Muscle layer of colon (tissue), 2 donors: Measurements from ENCODE around the gene NLRX1.
"Not testable (repeated sequence)": the region's sequence is repeated elsewhere in the genome, so short reads cannot be mapped to it uniquely, and the experiment has no call there.

ENCODE experiments used
- H3K27ac ChIP-seq: one replicate; pipeline ENCODE4 v1.7.0; 2013; ENCODE audit warnings: low read depth, mild to moderate bottlenecking, low read length, moderate library complexity
- H3K27me3 ChIP-seq, 2 donors: one replicate each; pipeline ENCODE4 v1.7.0; 2013; ENCODE audit warnings: low read length in 2 of 2, mild to moderate bottlenecking in 2 of 2; ENCODE audit not compliant: insufficient read depth in 2 of 2, control insufficient read depth in 1 of 2
- H3K36me3 ChIP-seq: one replicate; pipeline ENCODE4 v1.7.0; 2013; ENCODE audit warnings: mild to moderate bottlenecking, low read length; ENCODE audit not compliant: insufficient read depth
- H3K4me1 ChIP-seq: one replicate; pipeline ENCODE4 v1.7.0; 2013; ENCODE audit warnings: mild to moderate bottlenecking, low read length; ENCODE audit not compliant: insufficient read depth
- H3K4me3 ChIP-seq, 2 donors: one replicate each; pipeline ENCODE4 v1.7.0; 2013; ENCODE audit warnings: low read length in 2 of 2, low read depth in 1 of 2, mild to moderate bottlenecking in 1 of 2, moderate library complexity in 1 of 2
- H3K9ac ChIP-seq: one replicate; pipeline ENCODE4 v1.7.0; 2013; ENCODE audit warnings: low read length
- H3K9me3 ChIP-seq: one replicate; pipeline ENCODE4 v1.7.0; 2013; ENCODE audit warnings: mild to moderate bottlenecking, low read length
- donor health status: abdominal sarcoma.
- donor health status: Adenocarcinoma of cecum.

The NLRX1 gene

DNA sequence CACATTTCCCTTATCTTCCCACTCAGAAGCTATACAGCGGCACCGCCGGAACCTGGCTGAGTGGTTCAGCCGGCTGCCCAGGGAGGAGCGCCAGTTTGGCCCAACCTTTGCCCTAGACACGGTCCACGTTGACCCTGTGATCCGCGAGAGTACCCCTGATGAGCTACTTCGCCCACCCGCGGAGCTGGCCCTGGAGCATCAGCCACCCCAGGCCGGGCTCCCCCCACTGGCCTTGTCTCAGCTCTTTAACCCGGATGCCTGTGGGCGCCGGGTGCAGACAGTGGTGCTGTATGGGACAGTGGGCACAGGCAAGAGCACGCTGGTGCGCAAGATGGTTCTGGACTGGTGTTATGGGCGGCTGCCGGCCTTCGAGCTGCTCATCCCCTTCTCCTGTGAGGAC lies 4.9 kb downstream of the NLRX1 start:
- Histone ChIP-seq H3K4me1 (no peaks in the 10 kb centered on the region), H3K27me3 (no peaks in the 10 kb centered on the region), H3K9ac (no peak overlapping the region), H3K4me3 (no peak overlapping the region), H3K27ac (no peak overlapping the region), H3K36me3 (peaks cover 29% of the 10 kb centered on the region), H3K9me3 (no peaks in the 10 kb centered on the region)

GRCh38 chr11:119175493-119176077 lies 7.1 kb downstream of the NLRX1 start:
- no peaks in the 10 kb centered on the region for H3K27me3 ChIP-seq
- H3K9me3 ChIP-seq, result no peaks in the 10 kb centered on the region
- no peak overlapping the region for H3K9ac ChIP-seq
- H3K4me1 ChIP-seq, result no peaks in the 10 kb centered on the region
- H3K4me3 ChIP-seq, result no peak overlapping the region
- H3K27ac ChIP-seq, result no peak overlapping the region
- H3K36me3 ChIP-seq, result peaks cover 40% of the 10 kb centered on the region

DNA sequence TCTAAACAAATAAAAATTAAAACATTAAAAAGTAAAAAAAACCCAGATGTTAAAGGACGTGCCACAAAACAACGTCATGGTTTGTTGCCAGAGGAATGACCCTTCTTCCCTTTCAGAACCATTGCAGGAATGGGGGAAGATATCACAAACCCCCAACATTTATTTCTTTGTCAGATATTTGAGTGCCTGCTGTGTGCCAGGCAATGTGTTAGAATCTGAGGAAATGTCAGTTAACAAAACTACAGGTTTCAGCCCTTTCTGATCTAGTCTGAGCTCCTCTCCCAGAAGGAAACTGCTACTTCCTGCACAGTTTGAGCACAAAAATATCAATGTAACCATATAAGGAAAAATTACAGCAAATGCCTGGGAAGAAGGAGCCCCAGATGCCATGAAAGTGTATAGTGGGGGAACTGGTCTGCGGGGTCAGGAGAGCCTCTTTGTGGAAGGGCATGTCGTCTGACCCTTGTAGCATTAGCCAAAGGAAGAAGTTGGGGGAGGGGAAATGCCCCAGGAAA lies 9.7 kb downstream of the NLRX1 start:
- Histone ChIP-seq H3K36me3 (peaks cover 54% of the 10 kb centered on the region), H3K4me1 (no peaks in the 10 kb centered on the region), H3K9ac (no peak overlapping the region), H3K27ac (no peak overlapping the region), H3K4me3 (no peak overlapping the region), H3K27me3 (no peaks in the 10 kb centered on the region), H3K9me3 (no peaks in the 10 kb centered on the region)

GRCh38 chr11:119179342-119179741 lies 10.8 kb downstream of the NLRX1 start:
- Histone ChIP-seq H3K27me3 (no peaks in the 10 kb centered on the region), H3K9ac (no peak overlapping the region), H3K36me3 (peaks cover 49% of the 10 kb centered on the region), H3K4me1 (no peaks in the 10 kb centered on the region), H3K4me3 (no peak overlapping the region), H3K27ac (no peak overlapping the region), H3K9me3 (no peaks in the 10 kb centered on the region)

DNA sequence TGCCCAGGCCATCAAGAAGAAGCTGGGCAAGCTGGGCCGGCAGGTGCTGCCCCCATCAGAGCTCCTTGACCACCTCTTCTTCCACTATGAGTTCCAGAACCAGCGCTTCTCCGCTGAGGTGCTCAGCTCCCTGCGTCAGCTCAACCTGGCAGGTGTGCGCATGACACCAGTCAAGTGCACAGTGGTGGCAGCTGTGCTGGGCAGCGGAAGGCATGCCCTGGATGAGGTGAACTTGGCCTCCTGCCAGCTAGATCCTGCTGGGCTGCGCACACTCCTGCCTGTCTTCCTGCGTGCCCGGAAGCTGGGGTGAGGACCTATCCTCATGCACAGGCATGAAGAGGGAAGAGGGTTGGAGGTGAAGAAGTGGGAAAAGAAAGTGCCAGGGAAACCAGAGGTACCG lies 11.5 kb downstream of the NLRX1 start:
- Histone ChIP-seq H3K36me3 (peaks cover 42% of the 10 kb centered on the region), H3K4me3 (no peak overlapping the region), H3K27ac (no peak overlapping the region), H3K9ac (no peak overlapping the region), H3K9me3 (no peaks in the 10 kb centered on the region), H3K27me3 (no peaks in the 10 kb centered on the region), H3K4me1 (no peaks in the 10 kb centered on the region)

DNA sequence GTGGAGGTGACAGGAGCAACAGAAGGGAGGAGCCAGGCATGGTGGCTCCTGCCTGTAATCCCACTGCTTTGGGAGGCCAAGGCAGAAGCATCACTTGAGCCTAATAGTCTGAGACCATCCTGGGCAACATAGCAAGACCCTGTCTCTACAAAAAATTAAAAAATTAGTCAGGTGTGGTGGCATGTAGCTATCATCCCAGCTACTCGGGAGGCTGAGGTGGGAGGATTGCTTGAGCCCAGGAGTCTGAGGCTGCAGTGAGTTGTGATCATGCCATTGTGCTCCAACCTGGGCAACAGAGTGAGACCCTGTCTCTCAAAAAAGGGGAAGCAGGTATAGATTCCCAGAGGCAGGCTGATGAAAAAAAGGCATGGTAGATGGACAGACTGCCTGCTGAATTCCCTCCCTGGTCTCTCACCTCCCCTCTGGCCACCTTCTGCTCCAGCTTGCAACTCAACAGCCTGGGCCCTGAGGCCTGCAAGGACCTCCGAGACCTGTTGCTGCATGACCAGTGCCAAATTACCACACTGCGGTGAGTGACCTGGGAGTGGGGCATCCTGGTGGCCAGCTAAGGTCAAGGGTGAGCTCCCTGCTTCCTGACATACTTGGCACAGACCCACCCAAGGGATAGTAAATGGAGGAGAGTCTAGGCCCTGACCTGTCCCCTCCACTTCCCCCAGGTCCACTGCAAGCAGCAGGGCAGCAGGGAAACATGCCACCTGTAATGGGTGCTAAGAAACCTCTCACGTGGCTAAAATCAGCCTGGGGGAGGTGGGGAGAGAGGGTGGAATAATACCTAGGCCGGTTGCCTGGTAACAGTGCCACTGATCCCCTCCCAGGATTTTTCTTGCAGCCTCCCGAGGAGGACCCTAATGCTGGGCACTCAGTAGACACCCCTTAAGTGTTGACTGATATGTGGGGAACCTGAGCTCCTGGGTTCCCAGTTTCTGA lies 12.5 kb downstream of the NLRX1 start:
- no peak overlapping the region for H3K9ac ChIP-seq
- no peak overlapping the region for H3K4me3 ChIP-seq
- H3K4me1 ChIP-seq, result no peaks in the 10 kb centered on the region
- peaks cover 34% of the 10 kb centered on the region for H3K36me3 ChIP-seq
- H3K27ac ChIP-seq, result no peak overlapping the region
- no peaks in the 10 kb centered on the region for H3K9me3 ChIP-seq
- H3K27me3 ChIP-seq, result no peaks in the 10 kb centered on the region

DNA sequence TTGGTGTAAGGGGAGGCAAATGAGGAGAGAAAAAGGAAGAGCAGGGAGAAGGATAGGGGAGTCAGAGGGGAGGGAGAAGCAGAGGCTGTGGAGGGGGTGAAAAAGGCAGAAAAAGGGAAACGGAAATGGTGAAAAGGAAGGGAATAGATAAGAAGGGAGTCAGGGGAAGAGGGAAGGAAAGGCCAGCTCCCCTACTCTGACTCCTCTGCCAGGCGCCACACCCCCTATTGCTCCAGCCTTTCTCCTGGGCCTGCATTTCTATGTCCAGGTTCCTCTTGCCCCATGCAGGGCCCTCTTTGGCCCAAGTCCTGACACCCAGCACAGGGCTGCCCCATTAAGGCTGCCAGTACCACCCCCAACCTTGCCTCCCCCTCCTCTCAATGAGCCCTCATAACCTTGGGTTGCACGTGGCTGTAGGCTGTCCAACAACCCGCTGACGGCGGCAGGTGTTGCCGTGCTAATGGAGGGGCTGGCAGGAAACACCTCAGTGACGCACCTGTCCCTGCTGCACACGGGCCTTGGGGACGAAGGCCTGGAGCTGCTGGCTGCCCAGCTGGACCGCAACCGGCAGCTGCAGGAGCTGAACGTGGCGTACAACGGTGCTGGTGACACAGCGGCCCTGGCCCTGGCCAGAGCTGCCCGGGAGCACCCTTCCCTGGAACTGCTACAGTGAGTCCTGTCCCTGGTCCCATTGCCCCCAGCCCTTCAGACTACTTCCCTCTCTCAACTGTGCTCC lies 13.3 kb downstream of the NLRX1 start:
- Histone ChIP-seq H3K9me3 (no peaks in the 10 kb centered on the region), H3K9ac (no peak overlapping the region), H3K36me3 (peaks cover 34% of the 10 kb centered on the region), H3K4me3 (no peak overlapping the region), H3K4me1 (no peaks in the 10 kb centered on the region), H3K27me3 (no peaks in the 10 kb centered on the region), H3K27ac (no peak overlapping the region)

GRCh38 chr11:119184399-119184798 lies 15.9 kb downstream of the NLRX1 start:
- not testable (repeated sequence) for H3K27ac ChIP-seq, H3K9ac ChIP-seq, H3K4me3 ChIP-seq, H3K4me1 ChIP-seq, H3K27me3 ChIP-seq, H3K9me3 ChIP-seq
- H3K36me3 ChIP-seq, result peaks cover 25% of the 10 kb centered on the region

GRCh38 chr11:119185981-119186634 lies 17.6 kb downstream of the NLRX1 start:
- H3K27ac ChIP-seq, result no peak overlapping the region
- no peaks in the 10 kb centered on the region for H3K9me3 ChIP-seq
- H3K36me3 ChIP-seq, result peaks cover 13% of the 10 kb centered on the region
- no peaks in the 10 kb centered on the region for H3K4me1 ChIP-seq
- H3K9ac ChIP-seq, result no peak overlapping the region
- no peak overlapping the region for H3K4me3 ChIP-seq
- H3K27me3 ChIP-seq, result no peaks in the 10 kb centered on the region

DNA sequence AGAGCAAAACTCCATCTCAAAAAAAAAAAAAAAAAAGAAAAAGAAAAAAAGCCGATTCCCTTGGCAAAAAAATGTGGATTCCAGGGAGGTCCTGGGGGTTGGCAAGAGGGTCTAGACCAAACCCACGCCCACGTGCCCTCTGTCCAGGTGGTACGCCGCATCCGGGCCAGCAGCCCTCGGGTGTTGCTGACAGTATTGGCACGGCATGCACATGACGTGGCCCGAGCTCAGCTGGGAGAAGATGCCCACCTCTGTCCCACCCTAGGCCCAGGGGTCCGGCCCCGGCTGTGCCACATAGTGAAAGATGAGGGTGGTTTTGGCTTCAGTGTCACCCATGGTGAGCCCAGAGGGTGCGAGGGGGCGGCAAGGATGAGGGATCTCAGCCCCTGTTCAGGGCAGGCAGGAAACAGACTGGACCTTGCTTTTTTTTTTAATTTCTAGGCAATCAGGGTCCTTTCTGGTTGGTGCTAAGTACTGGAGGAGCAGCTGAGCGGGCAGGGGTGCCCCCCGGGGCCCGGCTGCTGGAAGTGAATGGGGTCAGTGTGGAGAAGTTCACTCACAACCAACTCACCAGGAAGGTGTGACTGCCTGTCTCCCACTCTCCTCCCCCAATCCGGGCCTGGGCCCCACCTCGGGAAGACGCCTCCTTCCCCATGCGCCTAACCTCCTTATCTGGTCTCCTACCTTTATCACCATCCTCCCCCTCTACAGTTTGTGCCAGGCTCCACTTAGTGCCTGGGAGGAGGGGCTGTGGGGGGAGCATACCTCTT lies 18.8 kb downstream of the NLRX1 start:
- Histone ChIP-seq H3K36me3 (peaks cover 1% of the 10 kb centered on the region), H3K27ac (no peak overlapping the region), H3K4me1 (no peaks in the 10 kb centered on the region), H3K27me3 (no peaks in the 10 kb centered on the region), H3K9ac (no peak overlapping the region), H3K9me3 (no peaks in the 10 kb centered on the region), H3K4me3 (no peak overlapping the region)
